GM13977 (cell line): ENCODE results near the gene PGM2L1.

Experiments
- DNase-seq: peaks from one replicate; pipeline ENCODE4 v3.0.0; 2012; ENCODE audit warnings: low spot score
- in situ Hi-C: fragments of 300-500 bp; cut with MboI; formaldehyde crosslinking; loops from one replicate; pipeline ENCODE4 v1.12.0; 2022; ENCODE audit warnings: low sequenced_read_pairs, low pct_unique_long_range_greater_than_20kb, mixed read lengths, inconsistent platforms; ENCODE audit not compliant: unreplicated experiment
- TF ChIP-seq, protein P1 (sequence below): IDR thresholded peaks from 2 replicates; pipeline ENCODE4 v1.5.1; 2012; ENCODE audit warnings: mild to moderate bottlenecking, control low read depth; ENCODE audit not compliant: insufficient read depth; ENCODE audit errors: extremely low read depth, missing control alignments

PGM2L1 gene

GRCh38 chr11:74438681-74439080, 40.4 kb upstream of the PGM2L1 start:
- TF ChIP-seq, protein P1, sequence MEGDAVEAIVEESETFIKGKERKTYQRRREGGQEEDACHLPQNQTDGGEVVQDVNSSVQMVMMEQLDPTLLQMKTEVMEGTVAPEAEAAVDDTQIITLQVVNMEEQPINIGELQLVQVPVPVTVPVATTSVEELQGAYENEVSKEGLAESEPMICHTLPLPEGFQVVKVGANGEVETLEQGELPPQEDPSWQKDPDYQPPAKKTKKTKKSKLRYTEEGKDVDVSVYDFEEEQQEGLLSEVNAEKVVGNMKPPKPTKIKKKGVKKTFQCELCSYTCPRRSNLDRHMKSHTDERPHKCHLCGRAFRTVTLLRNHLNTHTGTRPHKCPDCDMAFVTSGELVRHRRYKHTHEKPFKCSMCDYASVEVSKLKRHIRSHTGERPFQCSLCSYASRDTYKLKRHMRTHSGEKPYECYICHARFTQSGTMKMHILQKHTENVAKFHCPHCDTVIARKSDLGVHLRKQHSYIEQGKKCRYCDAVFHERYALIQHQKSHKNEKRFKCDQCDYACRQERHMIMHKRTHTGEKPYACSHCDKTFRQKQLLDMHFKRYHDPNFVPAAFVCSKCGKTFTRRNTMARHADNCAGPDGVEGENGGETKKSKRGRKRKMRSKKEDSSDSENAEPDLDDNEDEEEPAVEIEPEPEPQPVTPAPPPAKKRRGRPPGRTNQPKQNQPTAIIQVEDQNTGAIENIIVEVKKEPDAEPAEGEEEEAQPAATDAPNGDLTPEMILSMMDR, result no peak
- no peak for DNase-seq
- in situ Hi-C loops, result no loop called here

- TF ChIP-seq, protein P1, result no peak
- DNase-seq, result no peak
- in situ Hi-C loops, result no loop called here
Measured at GRCh38 chr11:74437441-74438042, 39.3 kb upstream of the PGM2L1 start.

DNA sequence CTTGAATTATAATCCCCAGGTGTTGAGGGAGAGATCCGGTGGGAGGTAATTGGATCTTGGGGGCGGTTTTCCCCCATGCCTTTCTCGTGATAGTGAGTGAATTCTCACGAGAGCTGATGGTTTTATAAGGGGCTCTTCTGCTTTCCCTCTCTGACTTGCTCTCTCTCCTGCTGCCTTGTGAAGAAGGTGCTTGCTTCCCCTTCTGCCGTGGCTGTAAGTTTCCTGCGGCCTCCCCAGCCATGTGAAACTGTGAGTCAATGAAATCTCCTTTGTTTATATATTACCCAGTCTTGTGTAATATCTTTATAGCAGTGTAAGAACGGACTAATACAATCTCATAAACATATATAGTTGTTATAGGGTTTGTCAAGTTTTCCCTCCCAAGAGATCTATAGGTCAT, 36.3 kb upstream of the PGM2L1 start:
- no peak for DNase-seq
- in situ Hi-C loops, result no loop called here
- TF ChIP-seq, protein P1, result no peak

- in situ Hi-C loops, result no loop called here
- TF ChIP-seq, protein P1, result no peak
Measured at GRCh38 chr11:74429205-74429604, 31.0 kb upstream of the PGM2L1 start.

GRCh38 chr11:74427384-74427886, 29.2 kb upstream of the PGM2L1 start:
- no peak for DNase-seq
- in situ Hi-C loops, result no loop called here
- TF ChIP-seq, protein P1, result no peak

More at GRCh38 chr11:74429205-74429604, 31.0 kb upstream of the PGM2L1 start:
- DNase-seq, result no peak

DNA sequence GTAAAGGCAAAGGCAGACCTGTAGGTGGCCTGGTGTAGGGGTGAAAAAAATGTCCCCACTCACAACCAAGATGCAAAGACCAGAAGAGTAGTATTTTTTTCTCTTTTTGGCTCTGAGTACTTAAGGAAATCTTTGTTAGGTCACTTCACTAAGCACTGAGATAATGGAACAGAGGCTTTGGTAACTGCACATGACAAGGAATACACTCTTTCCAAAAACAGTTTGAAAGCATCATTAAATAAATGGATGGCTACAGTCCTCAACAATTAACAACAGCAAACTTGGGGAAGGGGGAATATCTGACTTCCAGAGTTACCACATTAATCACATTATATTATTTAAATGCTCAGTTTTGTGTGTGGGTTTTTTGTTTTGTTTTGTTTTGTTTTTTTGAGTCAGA, 26.9 kb upstream of the PGM2L1 start:
- DNase-seq, result no peak
- TF ChIP-seq, protein P1, result no peak
- in situ Hi-C loops, result no loop called here
